WERI-Rb-1 (cell line): Measurements from ENCODE around the gene FKBP2.

Experiments
- DNase-seq: peaks from one replicate; pipeline ENCODE4 v3.0.0-alpha.2; 2020
- H3K27ac ChIP-seq: fragments of 250-450 bp; sonication (Bioruptor Pico); 2 replicates; pipeline ENCODE4 v1.5.1; 2020; ENCODE audit warnings: mild to moderate bottlenecking, moderate library complexity
- H3K27me3 ChIP-seq: fragments of 250-450 bp; sonication (Bioruptor Pico); 2 replicates; pipeline ENCODE4 v1.5.1; 2021; ENCODE audit warnings: mild to moderate bottlenecking, low read depth, moderate library complexity; ENCODE audit not compliant: insufficient read depth, severe bottlenecking
- H3K36me3 ChIP-seq: fragments of 250-450 bp; sonication (Bioruptor Pico); 2 replicates; pipeline ENCODE4 v1.5.1; 2020; ENCODE audit warnings: mild to moderate bottlenecking, moderate library complexity
- H3K4me3 ChIP-seq: 2 replicates; pipeline ENCODE4 v1.5.1; 2011; ENCODE audit warnings: low read depth, mild to moderate bottlenecking, control low read depth, low read length
- H3K9me3 ChIP-seq: fragments of 250-450 bp; sonication (Bioruptor Pico); 2 replicates; pipeline ENCODE4 v1.5.1; 2021; ENCODE audit warnings: mild to moderate bottlenecking, moderate library complexity; ENCODE audit not compliant: severe bottlenecking
- TF ChIP-seq, protein P1 (sequence below): IDR thresholded peaks from 2 replicates; pipeline ENCODE4 v1.5.1; 2011; ENCODE audit warnings: low read depth, mild to moderate bottlenecking, control low read depth, inconsistent platforms, low read length

Gene FKBP2

DNA sequence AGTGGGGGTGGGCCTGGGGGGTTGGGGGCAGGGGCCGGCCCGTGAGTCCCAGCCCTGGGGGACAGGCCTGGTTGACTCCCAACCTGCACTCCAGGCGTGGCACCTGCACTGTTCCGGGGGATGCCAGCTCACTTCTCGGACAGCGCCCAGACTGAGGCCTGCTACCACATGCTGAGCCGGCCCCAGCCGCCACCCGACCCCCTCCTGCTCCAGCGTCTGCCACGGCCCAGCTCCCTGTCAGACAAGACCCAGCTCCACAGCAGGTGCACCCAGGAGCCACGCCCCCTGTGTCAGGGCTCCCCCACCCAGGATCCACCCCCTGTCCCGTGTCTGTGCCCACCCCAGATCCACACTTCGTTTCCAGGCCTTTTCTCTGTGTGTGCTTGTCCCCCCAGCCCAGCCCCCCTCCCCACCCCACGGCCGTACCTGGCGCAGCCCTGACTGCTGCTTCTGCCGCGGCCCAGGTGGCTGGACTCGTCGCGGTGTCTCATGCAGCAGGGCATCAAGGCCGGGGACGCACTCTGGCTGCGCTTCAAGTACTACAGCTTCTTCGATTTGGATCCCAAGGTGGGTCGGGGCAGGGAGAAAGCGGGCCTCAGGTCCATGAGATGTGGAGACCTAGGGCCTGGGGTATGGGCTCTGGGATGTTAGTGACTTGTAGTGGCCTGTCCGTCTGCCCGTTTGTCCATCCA is 29.6 kb upstream of the FKBP2 start:
- TF ChIP-seq, protein P1, sequence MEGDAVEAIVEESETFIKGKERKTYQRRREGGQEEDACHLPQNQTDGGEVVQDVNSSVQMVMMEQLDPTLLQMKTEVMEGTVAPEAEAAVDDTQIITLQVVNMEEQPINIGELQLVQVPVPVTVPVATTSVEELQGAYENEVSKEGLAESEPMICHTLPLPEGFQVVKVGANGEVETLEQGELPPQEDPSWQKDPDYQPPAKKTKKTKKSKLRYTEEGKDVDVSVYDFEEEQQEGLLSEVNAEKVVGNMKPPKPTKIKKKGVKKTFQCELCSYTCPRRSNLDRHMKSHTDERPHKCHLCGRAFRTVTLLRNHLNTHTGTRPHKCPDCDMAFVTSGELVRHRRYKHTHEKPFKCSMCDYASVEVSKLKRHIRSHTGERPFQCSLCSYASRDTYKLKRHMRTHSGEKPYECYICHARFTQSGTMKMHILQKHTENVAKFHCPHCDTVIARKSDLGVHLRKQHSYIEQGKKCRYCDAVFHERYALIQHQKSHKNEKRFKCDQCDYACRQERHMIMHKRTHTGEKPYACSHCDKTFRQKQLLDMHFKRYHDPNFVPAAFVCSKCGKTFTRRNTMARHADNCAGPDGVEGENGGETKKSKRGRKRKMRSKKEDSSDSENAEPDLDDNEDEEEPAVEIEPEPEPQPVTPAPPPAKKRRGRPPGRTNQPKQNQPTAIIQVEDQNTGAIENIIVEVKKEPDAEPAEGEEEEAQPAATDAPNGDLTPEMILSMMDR, result no peak
- Histone ChIP-seq H3K36me3 (peaks cover 15% of the 10 kb centered on the region), H3K27me3 (no peaks in the 10 kb centered on the region), H3K27ac (no peak overlapping the region), H3K4me3 (no peak overlapping the region), H3K9me3 (no peaks in the 10 kb centered on the region)
- no peak for DNase-seq

DNA sequence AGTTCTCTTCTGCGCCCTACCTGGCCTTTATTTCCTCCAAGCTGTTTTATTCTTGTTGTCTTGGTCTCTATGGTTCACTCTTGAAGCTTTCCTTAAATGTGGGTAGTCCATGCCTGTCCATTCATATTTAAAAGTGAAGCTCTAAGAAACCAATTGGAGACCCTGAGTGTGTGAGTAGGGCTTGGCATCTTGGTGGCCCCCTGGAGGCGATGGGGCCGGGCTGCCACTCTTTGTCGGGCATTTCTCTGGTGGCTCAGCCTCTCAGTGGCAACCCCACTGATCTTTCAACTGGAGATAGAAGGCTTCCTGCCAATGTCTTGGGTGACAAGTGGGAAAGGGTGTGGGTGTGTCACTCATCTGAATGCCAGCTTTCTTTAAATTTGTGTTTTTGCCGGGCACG is 24.0 kb upstream of the FKBP2 start:
- TF ChIP-seq, protein P1, result no peak
- no peaks in the 10 kb centered on the region for H3K36me3 ChIP-seq

DNA sequence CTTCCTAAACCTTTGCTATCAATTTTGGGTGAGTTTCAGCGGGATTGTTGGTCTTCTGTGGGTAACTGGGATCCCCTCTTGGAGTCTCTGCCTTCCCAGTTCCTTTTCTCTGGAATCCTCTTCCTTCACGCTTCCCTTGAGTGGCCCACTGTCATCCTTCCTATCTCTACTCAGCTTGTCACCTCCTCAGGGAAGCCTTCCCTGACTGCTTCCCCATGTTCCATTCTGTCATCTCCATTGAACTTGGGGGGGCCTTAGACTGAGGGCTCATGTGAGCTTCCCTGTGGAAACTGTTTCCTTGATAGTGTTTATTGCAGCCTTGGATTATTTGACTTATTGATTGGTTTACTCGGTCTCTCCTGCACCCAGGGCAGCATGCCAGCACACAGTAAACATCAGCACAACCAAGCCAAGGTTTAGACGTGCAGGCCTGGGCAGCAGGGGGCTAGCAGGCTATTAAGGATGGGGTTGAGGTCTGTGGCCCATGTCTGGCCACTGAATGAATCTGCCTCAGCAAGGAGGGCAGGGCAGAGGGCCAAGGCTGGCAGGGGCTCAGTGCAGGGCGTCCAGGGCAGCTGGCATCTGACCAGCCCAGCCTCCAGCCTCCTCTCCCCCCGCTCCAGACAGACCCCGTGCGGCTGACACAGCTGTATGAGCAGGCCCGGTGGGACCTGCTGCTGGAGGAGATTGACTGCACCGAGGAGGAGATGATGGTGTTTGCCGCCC is 22.1 kb upstream of the FKBP2 start:
- TF ChIP-seq, protein P1, result no peak
- H3K27ac ChIP-seq, result no peak overlapping the region
- H3K36me3 ChIP-seq, result no peaks in the 10 kb centered on the region; the same call in 1 of the 2 replicates
- no peak for DNase-seq
- H3K4me3 ChIP-seq, result no peak overlapping the region
- H3K9me3 ChIP-seq, result no peaks in the 10 kb centered on the region
- H3K27me3 ChIP-seq, result no peaks in the 10 kb centered on the region

More for the DNA sequence above, 24.0 kb upstream of the FKBP2 start:
- Histone ChIP-seq H3K9me3 (no peaks in the 10 kb centered on the region), H3K27ac (no peak overlapping the region), H3K27me3 (no peaks in the 10 kb centered on the region), H3K4me3 (no peak overlapping the region)
- DNase-seq, result no peak

DNA sequence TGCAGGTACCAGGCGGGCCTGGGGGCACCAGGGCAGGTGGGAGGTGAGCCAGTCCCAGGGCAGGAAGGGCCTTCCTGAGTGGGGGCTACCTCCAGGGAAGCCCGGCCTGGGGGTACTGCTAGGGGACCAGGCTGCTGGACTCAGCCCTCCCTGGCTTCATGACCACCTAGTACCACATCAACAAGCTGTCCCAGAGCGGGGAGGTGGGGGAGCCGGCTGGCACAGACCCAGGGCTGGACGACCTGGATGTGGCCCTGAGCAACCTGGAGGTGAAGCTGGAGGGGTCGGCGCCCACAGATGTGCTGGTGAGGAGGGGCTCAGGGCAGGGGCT is 21.6 kb upstream of the FKBP2 start:
- TF ChIP-seq, protein P1, result no peak
- no peaks in the 10 kb centered on the region for H3K27me3 ChIP-seq
- no peak overlapping the region for H3K4me3 ChIP-seq
- no peaks in the 10 kb centered on the region for H3K9me3 ChIP-seq
- no peaks in the 10 kb centered on the region; the same call in 1 of the 2 replicates for H3K36me3 ChIP-seq
- no peak overlapping the region for H3K27ac ChIP-seq
- DNase-seq, result no peak

DNA sequence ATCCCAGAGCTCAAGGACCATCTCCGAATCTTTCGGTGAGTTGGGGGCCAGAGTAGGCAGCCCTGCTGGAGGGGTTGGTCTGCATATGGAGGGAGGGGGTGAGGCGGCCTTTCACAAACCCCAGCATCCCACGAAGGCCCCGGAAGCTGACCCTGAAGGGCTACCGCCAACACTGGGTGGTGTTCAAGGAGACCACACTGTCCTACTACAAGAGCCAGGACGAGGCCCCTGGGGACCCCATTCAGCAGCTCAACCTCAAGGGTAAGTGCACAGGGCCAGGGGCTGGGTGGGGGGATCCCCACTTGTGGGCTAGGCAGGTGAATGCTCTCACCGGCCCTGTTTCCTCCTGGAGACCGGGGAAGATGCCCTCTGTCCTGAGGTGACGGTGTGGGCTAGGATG is 21.1 kb upstream of the FKBP2 start:
- TF ChIP-seq, protein P1, result no peak
- no peak overlapping the region for H3K4me3 ChIP-seq
- no peak overlapping the region for H3K27ac ChIP-seq
- no peak for DNase-seq
- no peaks in the 10 kb centered on the region; the same call in 1 of the 2 replicates for H3K36me3 ChIP-seq
- no peaks in the 10 kb centered on the region for H3K27me3 ChIP-seq
- no peaks in the 10 kb centered on the region for H3K9me3 ChIP-seq

DNA sequence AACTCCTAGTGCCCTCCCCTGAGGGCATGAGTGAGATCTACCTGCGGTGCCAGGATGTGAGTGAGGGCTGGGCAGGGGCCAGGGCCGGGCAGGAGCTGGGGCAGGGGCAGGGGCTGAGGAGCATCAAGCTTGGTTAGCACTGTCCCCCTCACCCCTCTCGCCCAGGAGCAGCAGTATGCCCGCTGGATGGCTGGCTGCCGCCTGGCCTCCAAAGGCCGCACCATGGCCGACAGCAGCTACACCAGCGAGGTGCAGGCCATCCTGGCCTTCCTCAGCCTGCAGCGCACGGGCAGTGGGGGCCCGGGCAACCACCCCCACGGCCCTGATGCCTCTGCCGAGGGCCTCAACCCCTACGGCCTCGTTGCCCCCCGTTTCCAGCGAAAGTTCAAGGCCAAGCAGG is 20.6 kb upstream of the FKBP2 start:
- no peak overlapping the region for H3K27ac ChIP-seq
- no peak for DNase-seq
- H3K36me3 ChIP-seq, result no peaks in the 10 kb centered on the region; the same call in 1 of the 2 replicates
- no peak overlapping the region for H3K4me3 ChIP-seq
- no peaks in the 10 kb centered on the region for H3K9me3 ChIP-seq
- no peaks in the 10 kb centered on the region for H3K27me3 ChIP-seq
- TF ChIP-seq, protein P1, result no peak
